ENCODE results near the gene AP1AR.

The AP1AR gene

DNA sequence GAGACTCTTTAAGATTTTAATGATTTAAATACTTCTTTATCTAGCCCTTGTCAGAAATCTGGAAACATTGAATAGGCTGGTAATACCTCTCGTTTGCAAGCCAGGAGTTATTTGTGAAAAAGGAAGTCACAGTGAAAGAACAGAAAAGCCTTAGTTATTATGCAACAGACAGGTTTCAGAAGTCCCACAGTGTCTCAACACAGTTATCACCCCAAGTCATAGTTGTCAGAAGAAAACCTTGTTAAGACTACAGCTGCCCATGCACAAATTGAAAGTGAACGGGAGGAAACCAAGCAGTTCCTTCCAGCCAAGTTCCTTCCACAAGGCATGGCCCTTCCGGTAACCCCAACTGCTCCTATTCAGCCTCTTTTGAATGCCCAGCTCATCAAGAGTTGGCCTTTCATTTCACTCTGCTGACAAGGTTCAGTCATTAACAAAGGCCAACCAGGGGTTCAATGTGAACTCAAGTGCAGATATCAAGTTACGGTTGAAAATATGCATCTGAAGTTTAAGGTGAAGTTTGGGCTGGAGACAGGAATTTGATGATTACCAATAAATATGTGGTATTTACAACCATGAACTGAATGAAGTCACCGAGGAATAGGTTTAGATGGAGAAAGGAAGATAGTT is 81.1 kb downstream of the AP1AR start:
- DNase-seq: peak; percentile 66 to 85 (median 76)

DNA sequence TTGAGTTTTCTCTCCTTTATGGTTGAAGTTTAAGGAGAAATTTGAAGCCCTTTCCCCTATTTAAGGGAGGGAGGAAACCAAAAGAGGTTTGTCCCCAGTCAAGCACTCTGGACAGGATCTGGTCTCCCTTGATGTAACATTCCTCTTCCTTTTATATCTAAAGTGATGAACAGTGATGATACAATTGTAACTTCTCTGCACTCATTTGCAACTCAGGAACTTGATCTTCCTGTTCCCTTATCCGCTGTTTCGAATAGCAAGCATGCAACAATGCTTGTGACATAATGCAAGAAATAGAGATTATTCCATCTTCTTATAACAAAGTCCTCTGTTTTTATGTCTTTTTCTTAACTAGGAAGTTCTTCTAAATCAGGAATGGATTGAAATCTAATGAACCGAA is 83.9 kb downstream of the AP1AR start:
- DNase-seq: peak; percentile 49 to 83 (median 75)

DNA sequence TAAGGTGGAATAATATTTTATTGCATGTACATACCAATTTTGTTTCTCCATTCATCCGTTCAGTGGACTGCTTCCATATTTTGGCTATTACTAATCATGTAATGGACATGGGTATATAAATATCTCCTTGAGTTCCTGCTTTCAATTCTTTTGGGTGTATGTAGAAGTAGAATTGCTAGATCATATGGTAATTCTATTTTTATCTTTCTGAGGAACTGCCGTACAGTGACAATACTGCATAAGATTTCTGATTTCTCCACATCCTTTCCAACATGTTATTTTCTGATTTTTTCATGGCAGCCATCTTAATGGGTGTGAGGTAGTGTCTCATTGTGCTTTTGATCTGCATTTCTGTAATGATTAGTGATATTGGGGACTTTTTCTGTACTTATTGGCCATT is 84.8 kb downstream of the AP1AR start:
- DNase-seq: peak; percentile 42 to 79 (median 65)

DNA sequence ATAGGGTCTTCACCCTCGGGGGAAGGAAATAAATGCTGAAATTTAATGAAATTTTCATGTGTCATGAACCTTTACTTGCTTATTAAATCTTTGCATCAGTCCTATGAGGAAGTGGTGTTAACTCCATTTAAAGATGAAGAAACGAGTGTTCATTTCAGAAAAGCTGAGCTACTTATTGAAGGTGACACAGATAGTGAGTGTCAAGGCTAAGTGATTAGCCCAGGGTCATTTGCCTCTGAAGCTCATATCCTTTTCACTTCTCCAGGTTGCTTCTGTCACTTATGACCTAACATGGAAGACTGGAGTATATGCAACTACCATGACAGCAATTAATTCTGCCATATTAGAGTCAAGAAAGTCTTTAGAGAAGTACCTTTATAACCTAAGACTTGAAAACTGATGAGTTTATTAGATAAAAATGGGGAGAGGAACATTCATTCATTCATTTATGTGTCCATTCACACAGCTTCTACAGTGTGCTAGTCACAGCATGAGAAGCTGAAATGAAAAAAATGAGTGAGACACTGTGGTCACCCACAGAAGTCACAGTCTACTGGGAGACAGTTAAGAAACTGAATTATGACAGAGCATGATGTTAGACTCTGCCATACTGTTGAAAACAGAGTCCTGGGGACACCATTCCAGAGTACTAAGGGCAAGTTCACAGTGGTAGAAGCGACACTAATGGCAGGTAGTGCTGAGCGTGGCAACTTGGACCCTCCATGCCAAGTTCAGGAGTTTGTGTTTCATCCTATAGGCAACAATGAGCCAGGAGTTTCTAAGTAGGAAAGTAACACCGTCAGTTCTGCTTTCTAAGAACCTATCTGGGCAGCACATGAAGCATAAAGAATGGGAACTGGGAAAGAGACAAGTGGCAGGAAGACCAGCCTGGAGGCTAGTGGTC is 86.9 kb downstream of the AP1AR start:
- peak in 2 of 3 donors; percentile 13 to 30 for DNase-seq
